H1 (cell line): ENCODE results near the gene RNF152. TPM values are rescaled to one million over a fixed set of nuclear protein-coding genes. Genes with fewer than 3 reads are reported as not detected.

Experiments used
- SUZ12 ChIP-seq: fragments of 200-600 bp; sonication (generic); IDR thresholded peaks from 2 replicates; pipeline ENCODE4 v1.6.1; 2012; ENCODE audit warnings: mild to moderate bottlenecking, inconsistent platforms, low read length, moderate library complexity, mixed read lengths
- polyA plus RNA-seq, 7 experiments: library from polyadenylated mRNA; depleted of rRNA in 3 of 7; stranded (reverse) in 5 of 7; unstranded in 2 of 7; fragments of >200 nt in 5 of 7; fragments of 200-250 nt in 2 of 7; gene quantifications; 1 replicate in 5 of 7; 2 replicates in 1 of 7; 4 replicates in 1 of 7; pipeline versions ENCODE4 v1.2.1 to v1.2.3, GENCODE V29; 2011 to 2013; ENCODE audit warnings: missing spikeins in 2 of 7, mixed read lengths in 2 of 7
- total RNA-seq: library from RNA; stranded (reverse); fragmentation: NEBNext Ultra II Directional; extraction: Animal tissue kit (Norgen Biotek cat#: 25700); gene quantifications from 2 replicates; pipeline ENCODE4 v1.2.1, GENCODE V29; 2021
- TF ChIP-seq, protein P1 (sequence below), 3 experiments: IDR thresholded peaks; 1 replicate in 2 of 3; 2 replicates in 1 of 3; pipeline versions ENCODE4 v1.5.1 to v1.6.1; 2011; ENCODE audit warnings: low read length in 3 of 3, mild to moderate bottlenecking in 3 of 3, inconsistent platforms in 2 of 3, low read depth in 1 of 3, moderate library complexity in 1 of 3; ENCODE audit not compliant: insufficient read depth in 1 of 3; ENCODE audit errors: control extremely low read depth in 1 of 3

The RNF152 gene
- total and polyA plus RNA-seq, 2 of the 8 experiments (the other 6 are each of a cell fraction or from before 2014, with no cell fraction given) = 1.1 to 2.7 TPM

- TF ChIP-seq, protein P1, sequence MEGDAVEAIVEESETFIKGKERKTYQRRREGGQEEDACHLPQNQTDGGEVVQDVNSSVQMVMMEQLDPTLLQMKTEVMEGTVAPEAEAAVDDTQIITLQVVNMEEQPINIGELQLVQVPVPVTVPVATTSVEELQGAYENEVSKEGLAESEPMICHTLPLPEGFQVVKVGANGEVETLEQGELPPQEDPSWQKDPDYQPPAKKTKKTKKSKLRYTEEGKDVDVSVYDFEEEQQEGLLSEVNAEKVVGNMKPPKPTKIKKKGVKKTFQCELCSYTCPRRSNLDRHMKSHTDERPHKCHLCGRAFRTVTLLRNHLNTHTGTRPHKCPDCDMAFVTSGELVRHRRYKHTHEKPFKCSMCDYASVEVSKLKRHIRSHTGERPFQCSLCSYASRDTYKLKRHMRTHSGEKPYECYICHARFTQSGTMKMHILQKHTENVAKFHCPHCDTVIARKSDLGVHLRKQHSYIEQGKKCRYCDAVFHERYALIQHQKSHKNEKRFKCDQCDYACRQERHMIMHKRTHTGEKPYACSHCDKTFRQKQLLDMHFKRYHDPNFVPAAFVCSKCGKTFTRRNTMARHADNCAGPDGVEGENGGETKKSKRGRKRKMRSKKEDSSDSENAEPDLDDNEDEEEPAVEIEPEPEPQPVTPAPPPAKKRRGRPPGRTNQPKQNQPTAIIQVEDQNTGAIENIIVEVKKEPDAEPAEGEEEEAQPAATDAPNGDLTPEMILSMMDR (IDR thresholded peaks at IDR 0.05; ENCODE audit: control extremely low read depth in 1 of 3, insufficient read depth in 1 of 3, low read depth in 1 of 3, low read length in 3 of 3) = no peak
- no peak for TF ChIP-seq SUZ12
Measured at GRCh38 chr18:61827591-61827990, 65.2 kb downstream of the RNF152 start (continued).
